DMS79 (cell line): ENCODE measurements around the gene NRXN2.
"Not testable (repeated sequence)": the region's sequence is repeated elsewhere in the genome, so short reads cannot be mapped to it uniquely, and the experiment has no call there.

Source experiments
- DNase-seq: peaks from one replicate; lab custom pipeline; 2025; lab: John Stamatoyannopoulos, UW

NRXN2 gene

GRCh38 chr11:64564947-64565889, 157.8 kb downstream of the NRXN2 start:
- DNase-seq = no peak

GRCh38 chr11:64564419-64564818, 158.6 kb downstream of the NRXN2 start:
- DNase-seq = no peak

DNA sequence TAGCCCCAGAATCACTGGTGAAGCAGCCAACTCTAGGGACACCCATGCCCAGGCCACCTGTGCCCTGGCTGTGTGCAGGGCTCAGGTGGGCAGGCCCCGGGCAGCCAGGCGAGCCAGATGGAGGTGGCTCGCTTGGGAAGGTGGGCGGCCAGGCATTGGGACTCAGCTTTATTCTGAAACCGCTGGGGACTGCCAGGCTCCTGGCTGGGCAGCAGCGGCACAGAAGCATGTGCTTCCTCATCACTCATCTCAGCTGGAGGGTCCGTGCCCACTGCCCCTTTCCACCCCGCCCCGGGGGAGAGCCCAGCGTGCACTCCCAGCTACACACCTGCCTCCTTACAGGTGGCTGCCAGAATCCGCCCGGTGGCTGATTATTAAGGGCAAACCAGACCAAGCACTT, 159.0 kb downstream of the NRXN2 start:
- DNase-seq = no peak

DNA sequence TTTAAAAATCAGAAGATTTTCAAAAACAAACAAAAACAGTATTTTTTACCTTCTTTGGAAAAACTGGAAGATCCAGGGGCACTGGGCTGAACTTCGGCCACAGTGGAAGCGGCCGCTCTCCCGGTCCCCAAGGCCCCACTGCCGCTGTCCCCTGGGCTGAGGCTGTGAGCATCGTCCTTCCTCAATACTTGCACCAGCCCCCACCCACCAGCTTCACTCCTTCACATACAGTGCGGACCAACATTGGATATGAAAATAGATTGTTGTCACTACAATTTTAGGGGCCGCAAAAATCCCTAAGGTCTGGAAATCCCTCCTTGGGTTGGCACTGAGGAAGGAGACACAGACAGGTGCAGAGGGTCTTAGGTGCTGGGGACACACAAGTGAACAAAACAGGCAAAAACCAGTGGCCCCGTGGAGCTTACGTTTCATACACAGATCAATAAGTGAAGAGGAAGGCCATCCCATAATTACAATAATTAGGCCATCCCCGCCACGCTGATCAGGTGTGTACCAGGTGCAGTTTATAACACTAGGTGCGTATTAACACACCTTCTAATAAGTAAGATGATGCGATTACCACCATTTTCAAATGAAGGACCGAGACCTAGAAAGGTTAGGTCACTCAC, 160.2 kb downstream of the NRXN2 start:
- DNase-seq = no peak

DNA sequence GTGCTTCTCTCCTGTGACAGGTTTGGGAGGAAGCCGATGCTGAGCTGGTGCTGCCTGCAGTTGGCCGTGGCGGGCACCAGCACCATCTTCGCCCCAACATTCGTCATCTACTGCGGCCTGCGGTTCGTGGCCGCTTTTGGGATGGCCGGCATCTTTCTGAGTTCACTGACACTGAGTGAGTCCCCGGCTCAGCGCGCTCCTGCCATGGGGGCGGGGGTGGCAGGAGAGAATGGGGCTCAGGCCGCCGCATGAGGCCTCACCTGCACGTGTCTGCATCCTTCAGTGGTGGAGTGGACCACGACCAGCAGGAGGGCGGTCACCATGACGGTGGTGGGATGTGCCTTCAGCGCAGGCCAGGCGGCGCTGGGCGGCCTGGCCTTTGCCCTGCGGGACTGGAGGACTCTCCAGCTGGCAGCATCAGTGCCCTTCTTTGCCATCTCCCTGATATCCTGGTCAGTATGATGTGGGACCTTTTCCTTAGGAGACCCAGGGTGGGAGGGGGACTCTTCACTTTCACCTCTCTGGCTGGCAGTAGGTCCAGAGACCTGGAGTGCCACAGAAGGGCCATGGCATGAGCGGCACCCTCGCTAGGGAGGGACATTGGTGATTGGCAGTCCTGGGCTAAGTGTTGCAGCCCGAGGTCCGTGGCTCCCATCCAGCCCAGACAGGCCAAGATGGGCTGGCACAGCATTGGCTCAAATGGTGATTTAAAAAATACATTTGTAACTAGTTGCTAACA, 160.8 kb downstream of the NRXN2 start:
- no peak for DNase-seq

DNA sequence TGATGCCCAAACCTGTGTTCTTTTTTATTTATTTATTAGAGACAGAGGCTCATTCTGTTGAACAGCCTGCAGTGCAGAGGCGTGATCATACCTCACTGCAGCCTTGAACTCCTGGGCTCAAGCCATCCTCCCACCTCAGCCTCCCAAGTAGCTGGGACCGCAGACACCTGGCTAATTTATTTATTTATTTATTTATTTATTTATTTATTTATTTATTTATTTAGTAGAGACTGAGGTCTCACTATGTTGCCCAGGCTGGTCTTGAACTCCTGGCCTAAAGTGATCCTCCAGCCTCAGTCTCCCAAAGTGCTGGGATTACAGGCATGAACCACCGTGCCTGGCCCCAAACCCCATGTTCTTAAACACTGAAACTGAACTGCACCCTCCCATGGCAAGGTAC, 161.6 kb downstream of the NRXN2 start:
- DNase-seq = not testable (repeated sequence)

GRCh38 chr11:64560941-64561340, 162.1 kb downstream of the NRXN2 start:
- no peak for DNase-seq

- no peak for DNase-seq
Measured at GRCh38 chr11:64560139-64560771, 162.7 kb downstream of the NRXN2 start.

DNA sequence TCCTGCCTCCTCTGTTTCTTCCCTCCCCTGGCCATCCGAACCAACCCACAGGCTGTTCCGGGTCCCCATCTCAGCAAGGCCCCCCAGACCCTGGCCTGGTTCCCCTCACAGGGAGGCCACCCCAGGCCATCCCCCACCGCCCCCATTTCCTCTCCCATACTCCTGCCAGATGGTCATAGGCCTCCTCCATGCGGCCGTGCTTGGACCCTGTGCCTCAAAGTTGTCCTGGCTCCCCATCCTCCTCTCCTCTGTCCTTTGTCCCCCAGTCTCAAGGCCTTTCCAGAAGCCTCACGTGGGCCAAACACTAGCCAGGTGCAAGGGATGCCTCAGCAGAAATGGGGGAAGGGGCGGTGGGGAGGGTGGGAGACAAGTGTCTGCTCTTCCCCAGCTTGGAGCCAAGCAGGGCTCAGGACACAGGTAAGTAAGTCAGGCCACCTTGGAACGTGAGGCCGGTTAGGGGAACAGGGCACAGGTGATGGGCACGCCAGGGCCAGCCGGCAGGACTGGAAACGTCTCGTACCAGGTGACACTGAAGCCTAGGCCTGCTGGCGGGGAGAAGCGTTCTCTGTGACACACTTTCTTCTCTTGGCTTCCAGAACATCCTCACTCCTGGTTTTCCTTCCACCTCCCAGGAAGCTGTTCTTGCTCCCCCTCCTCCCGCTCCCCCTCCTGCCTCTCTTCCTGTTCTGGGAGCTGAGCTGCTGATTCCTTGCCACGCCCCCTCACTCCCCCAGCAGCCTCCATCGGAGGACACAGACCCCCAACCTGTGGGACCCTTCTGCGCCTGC, 163.5 kb downstream of the NRXN2 start:
- DNase-seq = no peak

DNA sequence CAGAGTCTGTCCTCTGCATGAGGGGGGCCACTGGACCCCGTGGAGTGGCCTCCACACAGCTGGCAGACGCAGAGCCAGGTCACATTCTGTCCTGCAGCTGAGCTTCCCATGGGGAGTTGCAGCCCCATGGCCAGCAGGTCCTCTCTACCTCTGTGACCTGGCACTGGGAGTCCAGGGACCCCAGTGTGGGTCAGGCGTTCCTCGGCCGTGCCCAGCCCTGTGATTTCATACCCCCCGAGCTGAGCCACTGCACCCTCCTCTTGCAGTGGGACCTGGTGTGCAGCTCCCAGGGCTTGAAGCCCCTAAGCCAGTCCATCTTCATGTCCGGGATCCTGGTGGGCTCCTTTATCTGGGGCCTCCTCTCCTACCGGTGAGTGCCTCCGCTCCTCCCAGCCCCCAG, 164.1 kb downstream of the NRXN2 start:
- no peak for DNase-seq

DNA sequence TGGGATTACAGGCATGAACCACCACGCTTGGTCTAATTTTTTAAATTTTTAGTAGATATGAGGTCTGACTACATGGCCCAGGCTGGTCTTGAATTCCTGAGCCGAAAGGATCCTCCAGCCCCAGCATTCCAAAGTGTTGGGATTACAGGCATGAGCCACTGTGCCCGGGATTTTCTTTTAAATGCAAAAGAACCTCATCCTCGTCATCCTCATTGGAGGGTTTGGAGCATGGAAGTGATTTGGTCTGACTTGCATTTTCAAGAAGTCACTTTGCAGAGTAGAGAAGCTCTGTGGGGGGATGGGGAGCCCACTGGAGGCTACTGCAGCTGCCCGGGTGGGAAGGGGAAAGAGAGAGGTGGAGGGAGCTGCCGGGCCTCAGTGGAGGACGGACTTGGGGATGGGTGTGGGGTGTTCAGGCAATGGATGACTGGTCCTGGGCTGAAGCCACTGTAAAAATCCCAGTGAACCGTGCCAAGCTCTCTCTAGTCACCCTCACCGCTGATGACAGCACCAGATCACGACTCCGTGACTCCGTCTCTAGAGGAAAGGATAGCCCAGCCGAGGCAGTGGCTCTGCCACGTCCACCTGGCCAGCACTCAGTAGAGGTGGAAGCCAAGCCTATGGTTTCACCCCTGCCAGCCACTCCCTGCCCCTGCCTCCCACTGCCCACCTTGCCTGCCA, 164.8 kb downstream of the NRXN2 start:
- DNase-seq = no peak

- no peak for DNase-seq
Measured at GRCh38 chr11:64556721-64557250, 166.2 kb downstream of the NRXN2 start.
